HepG2 (cell line): ENCODE data around the gene DAZAP1. TPM values are rescaled to one million over a fixed set of nuclear protein-coding genes. Genes with fewer than 3 reads are reported as not detected.
A peak's percentile ranks its signal among the peaks of the same experiment; 100 is the strongest.

ENCODE experiments used
- ADNP ChIP-seq: sonication (generic); formaldehyde crosslinking; IDR thresholded peaks from 2 replicates; pipeline ENCODE4 v1.4.0; 2020; ENCODE audit warnings: missing genetic modification reagents
- ASH2L ChIP-seq: fragments of 300-600, 200-600 bp; sonication (generic); IDR thresholded peaks from 2 replicates; pipeline ENCODE4 v1.7.0; 2017; ENCODE audit warnings: low read depth, mild to moderate bottlenecking, moderate library complexity, mixed read lengths, low read length; ENCODE audit not compliant: insufficient read length
- BATF2 ChIP-seq: sonication (generic); formaldehyde crosslinking; IDR thresholded peaks from 2 replicates; pipeline ENCODE4 v1.8.0; 2022; ENCODE audit warnings: mild to moderate bottlenecking, missing genetic modification reagents, moderate library complexity
- BORCS8-MEF2B ChIP-seq: sonication (generic); formaldehyde crosslinking; IDR thresholded peaks from 2 replicates; pipeline ENCODE4 v1.8.0; 2022; ENCODE audit warnings: mild to moderate bottlenecking, missing genetic modification reagents
- ESRRA ChIP-seq: sonication (generic); formaldehyde crosslinking; IDR thresholded peaks from 2 replicates; pipeline ENCODE4 v1.5.1; 2020; ENCODE audit warnings: mild to moderate bottlenecking, low read depth, missing genetic modification reagents
- ETV5 ChIP-seq: IDR thresholded peaks from 2 replicates; pipeline ENCODE4 v1.6.1; 2018; ENCODE audit warnings: missing biosample characterization, missing genetic modification reagents, inconsistent platforms, borderline replicate concordance
- HOXA3 ChIP-seq: sonication (generic); formaldehyde crosslinking; IDR thresholded peaks from 2 replicates; pipeline ENCODE4 v1.5.0; 2020; ENCODE audit warnings: missing genetic modification reagents
- KLF11 ChIP-seq: IDR thresholded peaks from 2 replicates; pipeline ENCODE4 v1.6.1; 2016; ENCODE audit warnings: missing compliant biosample characterization
- MLLT10 ChIP-seq: sonication (generic); formaldehyde crosslinking; IDR thresholded peaks from 2 replicates; pipeline ENCODE4 v1.4.0; 2020; ENCODE audit warnings: missing genetic modification reagents
- NFRKB ChIP-seq: fragments of 450-650 bp; IDR thresholded peaks from 2 replicates; pipeline ENCODE4 v1.6.1; 2017
- RXRA ChIP-seq: sonication (generic); formaldehyde crosslinking; IDR thresholded peaks from 2 replicates; pipeline ENCODE4 v1.5.1; 2020; ENCODE audit warnings: missing genetic modification reagents
- SPEN ChIP-seq: sonication (generic); formaldehyde crosslinking; IDR thresholded peaks from 2 replicates; pipeline ENCODE4 v1.5.1; 2020; ENCODE audit warnings: low read depth, mild to moderate bottlenecking, missing genetic modification reagents
- SSRP1 ChIP-seq: IDR thresholded peaks from 2 replicates; pipeline ENCODE4 v1.6.1; 2016; ENCODE audit warnings: control low read depth
- THAP11 ChIP-seq: IDR thresholded peaks from 2 replicates; pipeline ENCODE4 v1.6.1; 2016; ENCODE audit warnings: missing biosample characterization, missing genetic modification reagents
- UBTF ChIP-seq: sonication (generic); formaldehyde crosslinking; IDR thresholded peaks from 2 replicates; pipeline ENCODE4 v1.4.0; 2020; ENCODE audit warnings: mild to moderate bottlenecking, missing genetic modification reagents
- YEATS2 ChIP-seq: sonication (generic); formaldehyde crosslinking; IDR thresholded peaks from 2 replicates; pipeline ENCODE4 v1.4.0; 2020; ENCODE audit warnings: missing genetic modification reagents, borderline replicate concordance
- ZBTB4 ChIP-seq: sonication (generic); formaldehyde crosslinking; IDR thresholded peaks from 2 replicates; pipeline ENCODE4 v1.4.0; 2020; ENCODE audit warnings: missing genetic modification reagents, mild to moderate bottlenecking, borderline replicate concordance
- ZNF124 ChIP-seq: sonication (generic); formaldehyde crosslinking; IDR thresholded peaks from 2 replicates; pipeline ENCODE4 v1.4.0; 2020; ENCODE audit warnings: missing genetic modification reagents
- ZNF260 ChIP-seq: sonication (generic); formaldehyde crosslinking; IDR thresholded peaks from 2 replicates; pipeline ENCODE4 v1.4.0; 2020; ENCODE audit warnings: missing genetic modification reagents, low read depth, mild to moderate bottlenecking, borderline replicate concordance
- ZNF280B ChIP-seq: sonication (generic); formaldehyde crosslinking; IDR thresholded peaks from 2 replicates; pipeline ENCODE4 v1.5.0; 2020; ENCODE audit warnings: missing genetic modification reagents, mild to moderate bottlenecking, borderline replicate concordance
- ZNF564 ChIP-seq: sonication (generic); formaldehyde crosslinking; IDR thresholded peaks from 2 replicates; pipeline ENCODE4 v1.8.1; 2023; ENCODE audit warnings: mild to moderate bottlenecking, missing genetic modification reagents
- ZNF652 ChIP-seq: IDR thresholded peaks from 2 replicates; pipeline ENCODE4 v1.6.1; 2016; ENCODE audit warnings: low read depth, borderline replicate concordance
- ZNF761 ChIP-seq: sonication (generic); formaldehyde crosslinking; conservative IDR thresholded peaks from 2 replicates; pipeline ENCODE4 v1.4.0; 2020; ENCODE audit warnings: mild to moderate bottlenecking, missing genetic modification reagents
- polyA plus RNA-seq, 8 experiments: library from polyadenylated mRNA; depleted of rRNA in 3 of 8; stranded (reverse) in 7 of 8; unstranded in 1 of 8; fragments of >200 nt; fragmentation: Illumina TruSeq in 4 of 8; extraction: Trizol in 4 of 8; gene quantifications; 2 replicates each; pipeline versions ENCODE4 v1.2.1 to v1.2.3, GENCODE V29; 2011 to 2016; ENCODE audit warnings: low read depth in 4 of 8, missing spikeins in 1 of 8, mixed read lengths in 1 of 8; ENCODE audit not compliant: insufficient read depth in 1 of 8
- total RNA-seq, 5 experiments: library from RNA; depleted of rRNA; stranded (reverse); fragments of >200 nt; fragmentation: Illumina TruSeq; extraction: Trizol; gene quantifications; 2 replicates each; pipeline ENCODE4 v1.2.3, GENCODE V29; 2016; ENCODE audit warnings: low read depth in 1 of 5

Gene DAZAP1
- total and polyA plus RNA-seq, 2 of the 13 experiments (the other 11 are each of a cell fraction or from before 2014, with no cell fraction given): 63.3 to 79.2 TPM

- TF ChIP-seq ZBTB4 (CRISPR knock-in tag): peak; percentile 27; the same call in 1 of the 2 replicates
- TF ChIP-seq ASH2L: peak; percentile 77
- TF ChIP-seq THAP11 (CRISPR knock-in tag): peak; percentile 88
- 0 out of 2 replicates have a peak, but pooled peaks have one; percentile 29 for TF ChIP-seq ZNF564 (CRISPR knock-in tag)
- TF ChIP-seq ZNF761: peak; percentile 58; the same call in 1 of the 2 replicates
- peak; percentile 57; the same call in 1 of the 2 replicates for TF ChIP-seq KLF11
- peak; percentile 39 for TF ChIP-seq RXRA (CRISPR knock-in tag)
- no peak; the same call in none of the 2 replicates for TF ChIP-seq UBTF (CRISPR knock-in tag)
- peak; percentile 27; the same call in 1 of the 2 replicates for TF ChIP-seq BATF2 (CRISPR knock-in tag)
- peak; percentile 91 for TF ChIP-seq ESRRA
- 0 out of 2 replicates have a peak, but pooled peaks have one; percentile 16 for TF ChIP-seq ZNF280B (CRISPR knock-in tag)
- peak; percentile 64; the same call in 1 of the 2 replicates for TF ChIP-seq SSRP1 (CRISPR knock-in tag)
- TF ChIP-seq ETV5 (CRISPR knock-in tag): peak; percentile 94
- TF ChIP-seq BORCS8-MEF2B (CRISPR knock-in tag): peak; percentile 60
- no peak for TF ChIP-seq MLLT10
- TF ChIP-seq HOXA3 (CRISPR knock-in tag): peak; percentile 54; the same call in 1 of the 2 replicates
- peak; percentile 74 for TF ChIP-seq SPEN (CRISPR knock-in tag)
- TF ChIP-seq ZNF124 (CRISPR knock-in tag): 0 out of 2 replicates have a peak, but pooled peaks have one; percentile 18
- no peak for TF ChIP-seq NFRKB
- no peak for TF ChIP-seq ZNF260 (CRISPR knock-in tag)
- peak; percentile 82 for TF ChIP-seq YEATS2
- TF ChIP-seq ZNF652: peak; percentile 16; the same call in 1 of the 2 replicates
- peak; percentile 92 for TF ChIP-seq ADNP (CRISPR knock-in tag)
These were observed 71.7 kb downstream of the DAZAP1 start, which contains the start of gene C19orf25 (continued) for GRCh38 chr19:1478934-1479707.
